ENCODE data around the gene TGFBRAP1. TPM values are rescaled to one million over a fixed set of nuclear protein-coding genes. Genes with fewer than 3 reads are reported as not detected.

The TGFBRAP1 gene, protein sequence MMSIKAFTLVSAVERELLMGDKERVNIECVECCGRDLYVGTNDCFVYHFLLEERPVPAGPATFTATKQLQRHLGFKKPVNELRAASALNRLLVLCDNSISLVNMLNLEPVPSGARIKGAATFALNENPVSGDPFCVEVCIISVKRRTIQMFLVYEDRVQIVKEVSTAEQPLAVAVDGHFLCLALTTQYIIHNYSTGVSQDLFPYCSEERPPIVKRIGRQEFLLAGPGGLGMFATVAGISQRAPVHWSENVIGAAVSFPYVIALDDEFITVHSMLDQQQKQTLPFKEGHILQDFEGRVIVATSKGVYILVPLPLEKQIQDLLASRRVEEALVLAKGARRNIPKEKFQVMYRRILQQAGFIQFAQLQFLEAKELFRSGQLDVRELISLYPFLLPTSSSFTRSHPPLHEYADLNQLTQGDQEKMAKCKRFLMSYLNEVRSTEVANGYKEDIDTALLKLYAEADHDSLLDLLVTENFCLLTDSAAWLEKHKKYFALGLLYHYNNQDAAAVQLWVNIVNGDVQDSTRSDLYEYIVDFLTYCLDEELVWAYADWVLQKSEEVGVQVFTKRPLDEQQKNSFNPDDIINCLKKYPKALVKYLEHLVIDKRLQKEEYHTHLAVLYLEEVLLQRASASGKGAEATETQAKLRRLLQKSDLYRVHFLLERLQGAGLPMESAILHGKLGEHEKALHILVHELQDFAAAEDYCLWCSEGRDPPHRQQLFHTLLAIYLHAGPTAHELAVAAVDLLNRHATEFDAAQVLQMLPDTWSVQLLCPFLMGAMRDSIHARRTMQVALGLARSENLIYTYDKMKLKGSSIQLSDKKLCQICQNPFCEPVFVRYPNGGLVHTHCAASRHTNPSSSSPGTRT
- 21.2 and 42.5 TPM in 2 replicates for total RNA-seq

GRCh38 chr2:105329561-105330495 lies at the start of gene TGFBRAP1:
TGFBRAP1 (minus strand) TSS chr2:105329735; CDS start chr2:105308301, 21,434 bp downstream.

GRCh38 chr2:105337122-105338019 lies 7.8 kb upstream of the TGFBRAP1 start, which contains the start of gene C2orf49:
C2orf49 (plus strand) TSS chr2:105337540; CDS start chr2:105337588, 48 bp downstream.

GRCh38 chr2:105241443-105241842 lies 88.1 kb downstream of the TGFBRAP1 start, which contains the start of gene GPR45:
GPR45 (plus strand) TSS chr2:105241743; CDS start chr2:105241859, 116 bp downstream.

Other genes with a start within 250 kb of the TGFBRAP1 start
- gene GPR45, start 88.0 kb downstream of the TGFBRAP1 start, total RNA-seq: 0.22 TPM in 1 of 2 replicates, not detected in the other
- gene C2orf49, start 7.8 kb upstream of the TGFBRAP1 start, total RNA-seq: 13.5 and 23.4 TPM in 2 replicates
- gene FHL2, start 69.3 kb upstream of the TGFBRAP1 start, total RNA-seq: 260 and 305 TPM in 2 replicates